HepG2 (cell line): ENCODE data around the gene ZNF792. TPM values are rescaled to one million over a fixed set of nuclear protein-coding genes. Genes with fewer than 3 reads are reported as not detected.

Experiments
- ELF3 ChIP-seq: IDR thresholded peaks from 2 replicates; pipeline ENCODE4 v1.6.1; 2016; ENCODE audit warnings: missing genetic modification reagents, missing compliant biosample characterization
- GATAD2A ChIP-seq: IDR thresholded peaks from 2 replicates; pipeline ENCODE4 v1.6.1; 2016
- HMG20A ChIP-seq: IDR thresholded peaks from 2 replicates; pipeline ENCODE4 v1.6.1; 2016; ENCODE audit warnings: borderline replicate concordance
- HNRNPLL ChIP-seq: fragments of 200-400 bp; formaldehyde crosslinking; IDR thresholded peaks from 2 replicates; pipeline ENCODE4 v1.6.1; 2017; ENCODE audit warnings: mild to moderate bottlenecking, low read depth, low read length; ENCODE audit not compliant: poor library complexity, severe bottlenecking
- MAX ChIP-seq: IDR thresholded peaks from 2 replicates; pipeline ENCODE4 v1.6.1; 2012; ENCODE audit warnings: inconsistent platforms
- POLR2AphosphoS5 ChIP-seq: IDR thresholded peaks from 2 replicates; pipeline ENCODE4 v1.6.1; 2012; ENCODE audit warnings: low read depth, low read length
- RBAK ChIP-seq: sonication (generic); formaldehyde crosslinking; IDR thresholded peaks from 2 replicates; pipeline ENCODE4 v1.5.1; 2020; ENCODE audit warnings: mild to moderate bottlenecking, missing genetic modification reagents
- SIN3A ChIP-seq: IDR thresholded peaks from 2 replicates; pipeline ENCODE4 v1.6.1; 2011; ENCODE audit warnings: low read depth, mild to moderate bottlenecking, control low read depth, low read length, borderline replicate concordance
- SIN3B ChIP-seq: fragments of 150-350 bp; IDR thresholded peaks from 2 replicates; pipeline ENCODE4 v1.6.1; 2014; ENCODE audit warnings: low read length
- ZBTB20 ChIP-seq: sonication (generic); formaldehyde crosslinking; IDR thresholded peaks from 2 replicates; pipeline ENCODE4 v1.8.1; 2023; ENCODE audit warnings: missing genetic modification reagents, low read depth, mild to moderate bottlenecking, borderline replicate concordance
- ZNF691 ChIP-seq: sonication (generic); formaldehyde crosslinking; IDR thresholded peaks from 2 replicates; pipeline ENCODE4 v1.4.0; 2020; ENCODE audit warnings: missing genetic modification reagents, low read depth, mild to moderate bottlenecking, borderline replicate concordance
- polyA plus RNA-seq, 8 experiments: library from polyadenylated mRNA; depleted of rRNA in 3 of 8; stranded (reverse) in 7 of 8; unstranded in 1 of 8; fragments of >200 nt; fragmentation: Illumina TruSeq in 4 of 8; extraction: Trizol in 4 of 8; gene quantifications; 2 replicates each; pipeline versions ENCODE4 v1.2.1 to v1.2.3, GENCODE V29; 2011 to 2016; ENCODE audit warnings: low read depth in 4 of 8, missing spikeins in 1 of 8, mixed read lengths in 1 of 8; ENCODE audit not compliant: insufficient read depth in 1 of 8
- total RNA-seq, 5 experiments: library from RNA; depleted of rRNA; stranded (reverse); fragments of >200 nt; fragmentation: Illumina TruSeq; extraction: Trizol; gene quantifications; 2 replicates each; pipeline ENCODE4 v1.2.3, GENCODE V29; 2016; ENCODE audit warnings: low read depth in 1 of 5
- TF ChIP-seq, protein P1 (sequence below): sonication (generic); formaldehyde crosslinking; IDR thresholded peaks from 2 replicates; pipeline ENCODE4 v1.4.0; 2020; ENCODE audit warnings: missing genetic modification reagents

The ZNF792 gene
- total and polyA plus RNA-seq, 2 of the 13 experiments (the other 11 are each of a cell fraction or from before 2014, with no cell fraction given): 5.5 to 11.5 TPM

DNA sequence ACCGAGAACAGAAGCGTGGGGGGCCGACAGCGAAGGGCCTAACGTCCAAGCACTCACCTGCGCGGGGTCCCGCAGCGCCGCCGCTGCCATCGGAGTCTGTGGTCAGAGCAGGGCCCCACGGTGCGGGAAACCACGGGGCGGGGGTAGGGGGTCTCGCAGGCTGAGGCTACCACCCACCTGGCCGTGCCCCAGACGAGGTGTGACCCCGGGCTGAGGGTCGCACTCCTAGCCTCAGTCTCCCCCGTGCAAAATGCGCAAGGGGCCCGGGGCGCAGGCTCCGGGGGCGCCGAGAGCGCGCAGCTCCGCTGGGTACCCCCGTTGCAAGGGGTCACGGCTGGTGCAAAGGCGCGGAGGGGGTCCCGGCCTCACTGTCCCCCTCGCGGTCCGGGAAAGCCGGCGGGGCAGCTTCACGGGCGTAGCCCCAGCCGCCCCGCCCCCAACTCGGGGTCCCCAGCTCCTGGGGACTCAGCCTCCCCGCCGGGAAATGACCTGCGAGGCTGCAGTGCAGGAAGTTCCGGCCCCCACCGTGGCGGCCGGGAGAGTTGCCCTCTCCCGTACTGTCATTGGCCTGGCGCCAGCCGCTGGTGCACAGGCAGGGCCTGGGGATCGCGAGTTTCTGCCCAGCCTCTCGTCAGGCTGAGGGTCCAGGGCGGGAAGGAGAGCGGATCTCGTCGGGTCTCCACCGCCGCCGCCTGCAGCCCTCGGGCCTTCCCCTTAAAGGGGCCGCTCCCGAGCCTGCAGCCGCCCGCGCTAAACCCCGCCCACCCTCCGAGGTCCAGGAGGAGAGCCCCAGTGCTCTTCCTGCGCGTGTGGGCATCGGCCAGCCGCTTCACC, at the start of gene ZNF792 (continued):
- TF ChIP-seq, protein P1, sequence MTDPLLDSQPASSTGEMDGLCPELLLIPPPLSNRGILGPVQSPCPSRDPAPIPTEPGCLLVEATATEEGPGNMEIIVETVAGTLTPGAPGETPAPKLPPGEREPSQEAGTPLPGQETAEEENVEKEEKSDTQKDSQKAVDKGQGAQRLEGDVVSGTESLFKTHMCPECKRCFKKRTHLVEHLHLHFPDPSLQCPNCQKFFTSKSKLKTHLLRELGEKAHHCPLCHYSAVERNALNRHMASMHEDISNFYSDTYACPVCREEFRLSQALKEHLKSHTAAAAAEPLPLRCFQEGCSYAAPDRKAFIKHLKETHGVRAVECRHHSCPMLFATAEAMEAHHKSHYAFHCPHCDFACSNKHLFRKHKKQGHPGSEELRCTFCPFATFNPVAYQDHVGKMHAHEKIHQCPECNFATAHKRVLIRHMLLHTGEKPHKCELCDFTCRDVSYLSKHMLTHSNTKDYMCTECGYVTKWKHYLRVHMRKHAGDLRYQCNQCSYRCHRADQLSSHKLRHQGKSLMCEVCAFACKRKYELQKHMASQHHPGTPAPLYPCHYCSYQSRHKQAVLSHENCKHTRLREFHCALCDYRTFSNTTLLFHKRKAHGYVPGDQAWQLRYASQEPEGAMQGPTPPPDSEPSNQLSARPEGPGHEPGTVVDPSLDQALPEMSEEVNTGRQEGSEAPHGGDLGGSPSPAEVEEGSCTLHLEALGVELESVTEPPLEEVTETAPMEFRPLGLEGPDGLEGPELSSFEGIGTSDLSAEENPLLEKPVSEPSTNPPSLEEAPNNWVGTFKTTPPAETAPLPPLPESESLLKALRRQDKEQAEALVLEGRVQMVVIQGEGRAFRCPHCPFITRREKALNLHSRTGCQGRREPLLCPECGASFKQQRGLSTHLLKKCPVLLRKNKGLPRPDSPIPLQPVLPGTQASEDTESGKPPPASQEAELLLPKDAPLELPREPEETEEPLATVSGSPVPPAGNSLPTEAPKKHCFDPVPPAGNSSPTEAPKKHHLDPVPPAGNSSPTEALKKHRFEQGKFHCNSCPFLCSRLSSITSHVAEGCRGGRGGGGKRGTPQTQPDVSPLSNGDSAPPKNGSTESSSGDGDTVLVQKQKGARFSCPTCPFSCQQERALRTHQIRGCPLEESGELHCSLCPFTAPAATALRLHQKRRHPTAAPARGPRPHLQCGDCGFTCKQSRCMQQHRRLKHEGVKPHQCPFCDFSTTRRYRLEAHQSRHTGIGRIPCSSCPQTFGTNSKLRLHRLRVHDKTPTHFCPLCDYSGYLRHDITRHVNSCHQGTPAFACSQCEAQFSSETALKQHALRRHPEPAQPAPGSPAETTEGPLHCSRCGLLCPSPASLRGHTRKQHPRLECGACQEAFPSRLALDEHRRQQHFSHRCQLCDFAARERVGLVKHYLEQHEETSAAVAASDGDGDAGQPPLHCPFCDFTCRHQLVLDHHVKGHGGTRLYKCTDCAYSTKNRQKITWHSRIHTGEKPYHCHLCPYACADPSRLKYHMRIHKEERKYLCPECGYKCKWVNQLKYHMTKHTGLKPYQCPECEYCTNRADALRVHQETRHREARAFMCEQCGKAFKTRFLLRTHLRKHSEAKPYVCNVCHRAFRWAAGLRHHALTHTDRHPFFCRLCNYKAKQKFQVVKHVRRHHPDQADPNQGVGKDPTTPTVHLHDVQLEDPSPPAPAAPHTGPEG (CRISPR knock-in tag): peak; percentile 30; the same call in 1 of the 2 replicates
- TF ChIP-seq ZNF691 (CRISPR knock-in tag): peak; percentile 87; the same call in 1 of the 2 replicates
- peak; percentile 30; the same call in 1 of the 2 replicates for TF ChIP-seq SIN3A
- TF ChIP-seq GATAD2A (CRISPR knock-in tag): peak; percentile 47; the same call in 1 of the 2 replicates
- TF ChIP-seq RBAK: no peak
- no peak for TF ChIP-seq SIN3B
- no peak for TF ChIP-seq HMG20A
- peak; percentile 83; the same call in 1 of the 2 replicates for TF ChIP-seq ELF3 (CRISPR knock-in tag)
- TF ChIP-seq HNRNPLL: peak; percentile 21
- 0 out of 2 replicates have a peak, but pooled peaks have one; percentile 19 for TF ChIP-seq ZBTB20 (CRISPR knock-in tag)
- peak; percentile 46; the same call in 1 of the 2 replicates for TF ChIP-seq POLR2AphosphoS5
- TF ChIP-seq MAX: peak; percentile 74
